Activated CD4-positive, alpha-beta memory T cell treated with anti-CD3 and anti-CD28 coated beads for 36 hours (primary cell): Measurements from ENCODE around the gene MEF2A. TPM values are rescaled to one million over a fixed set of nuclear protein-coding genes. Genes with fewer than 3 reads are reported as not detected.

Source experiments
- CTCF ChIA-PET: fragments of 350-600 bp; sonication (Branson Sonifier 250); formaldehyde crosslinking; loops from one replicate; lab custom pipeline; 2021; ENCODE audit warnings: antibody characterized with exemption, inconsistent platforms; lab: Charles Lee
- POLR2A ChIA-PET: fragments of 350-600 bp; sonication (Branson Sonifier 250); formaldehyde crosslinking; loops from one replicate; lab custom pipeline; 2021; ENCODE audit warnings: antibody characterized with exemption; lab: Charles Lee
- DNase-seq: peaks from one replicate; pipeline ENCODE4 v3.0.0-alpha.2; 2020
- H3K27ac Mint-ChIP-seq: one replicate; pipeline ENCODE4 v1.8.0; 2021; ENCODE audit warnings: mixed read lengths
- H3K27me3 Mint-ChIP-seq: one replicate; pipeline ENCODE4 v1.8.0; 2021; ENCODE audit warnings: mixed read lengths
- H3K36me3 Mint-ChIP-seq: one replicate; pipeline ENCODE4 v1.8.0; 2021; ENCODE audit warnings: mixed read lengths
- H3K4me1 Mint-ChIP-seq: one replicate; pipeline ENCODE4 v1.8.0; 2021; ENCODE audit warnings: low read depth, mixed read lengths
- H3K4me3 Mint-ChIP-seq: one replicate; pipeline ENCODE4 v1.8.0; 2021; ENCODE audit warnings: mild to moderate bottlenecking, mixed read lengths
- H3K9me3 Mint-ChIP-seq: one replicate; pipeline ENCODE4 v1.8.0; 2021; ENCODE audit warnings: mixed read lengths
- intact Hi-C: fragments of 100-400 bp; cut with micrococcal nuclease; formaldehyde crosslinking; loops from one replicate; pipeline ENCODE4 v1.15.1; 2023
- total RNA-seq, 2 experiments: library from RNA; stranded (reverse); gene quantifications; one replicate each; pipeline ENCODE4 v1.2.3, GENCODE V29; 2021

Gene MEF2A
- total RNA-seq, 2 experiments from 2014 or later = 15.9 to 19.5 TPM

DNA sequence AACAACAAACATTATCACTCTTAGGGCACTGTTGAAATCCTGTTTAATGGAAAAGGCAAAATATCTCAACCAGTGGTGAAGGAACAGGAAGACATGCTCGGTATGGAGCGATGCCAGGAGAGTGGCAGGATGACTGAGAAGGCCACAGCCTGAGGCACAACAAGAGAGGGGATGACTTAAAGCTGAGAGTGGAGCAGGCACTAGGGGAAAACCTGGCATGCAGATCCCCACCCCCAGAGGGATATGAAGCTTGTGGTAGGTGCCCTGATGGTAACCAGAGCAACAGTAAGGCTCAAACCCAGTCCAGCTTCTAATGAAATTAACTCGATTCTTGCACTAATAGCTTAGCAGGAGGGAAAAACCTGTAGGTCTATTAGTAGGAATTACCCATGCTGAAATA, 127.0 kb downstream of the MEF2A start:
- no peaks in the 10 kb centered on the region for H3K4me1 Mint-ChIP-seq
- peaks cover 21% of the 10 kb centered on the region for H3K36me3 Mint-ChIP-seq
- CTCF ChIA-PET = interaction anchor here (1.3 to 1.9 kb wide), 2 partner anchors 11 to 420 kb away, joined by 6 to 7 read pairs; no protein-coding TSS in a partner anchor
- intact Hi-C loops = no loop called here
- H3K9me3 Mint-ChIP-seq = no peaks in the 10 kb centered on the region
- H3K27ac Mint-ChIP-seq = no peak overlapping the region
- no peak overlapping the region for H3K4me3 Mint-ChIP-seq
- no peak for DNase-seq
- no peaks in the 10 kb centered on the region for H3K27me3 Mint-ChIP-seq
- POLR2A ChIA-PET = no interaction called here

DNA sequence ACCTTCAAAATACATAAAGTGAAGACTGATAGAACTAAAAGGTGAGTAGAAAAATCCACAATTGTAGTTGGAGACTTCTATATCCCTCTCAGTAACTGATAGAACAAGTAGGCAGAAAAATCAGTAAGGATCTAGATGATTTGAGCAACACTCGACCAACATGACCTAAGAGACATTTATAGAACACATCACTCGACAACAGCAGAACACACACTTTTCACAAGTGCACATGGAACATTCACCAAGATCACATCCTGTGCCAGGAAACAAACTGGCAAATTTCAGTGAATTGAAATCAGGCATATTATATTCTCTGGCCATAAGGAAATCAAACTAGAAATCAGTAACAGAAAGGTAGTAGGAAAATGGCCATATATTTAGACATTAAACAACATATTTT, 130.3 kb downstream of the MEF2A start:
- no peak overlapping the region for H3K4me3 Mint-ChIP-seq
- no peaks in the 10 kb centered on the region for H3K9me3 Mint-ChIP-seq
- H3K4me1 Mint-ChIP-seq = no peaks in the 10 kb centered on the region
- peaks cover 13% of the 10 kb centered on the region for H3K36me3 Mint-ChIP-seq
- DNase-seq = no peak
- ChIA-PET CTCF (interaction anchor here (1.6 kb wide), 1 partner anchor 9 kb away, joined by 8 read pairs; no protein-coding TSS in a partner anchor), POLR2A (no interaction called here)
- intact Hi-C loops = no loop called here
- no peak overlapping the region for H3K27ac Mint-ChIP-seq
- H3K27me3 Mint-ChIP-seq = no peaks in the 10 kb centered on the region

DNA sequence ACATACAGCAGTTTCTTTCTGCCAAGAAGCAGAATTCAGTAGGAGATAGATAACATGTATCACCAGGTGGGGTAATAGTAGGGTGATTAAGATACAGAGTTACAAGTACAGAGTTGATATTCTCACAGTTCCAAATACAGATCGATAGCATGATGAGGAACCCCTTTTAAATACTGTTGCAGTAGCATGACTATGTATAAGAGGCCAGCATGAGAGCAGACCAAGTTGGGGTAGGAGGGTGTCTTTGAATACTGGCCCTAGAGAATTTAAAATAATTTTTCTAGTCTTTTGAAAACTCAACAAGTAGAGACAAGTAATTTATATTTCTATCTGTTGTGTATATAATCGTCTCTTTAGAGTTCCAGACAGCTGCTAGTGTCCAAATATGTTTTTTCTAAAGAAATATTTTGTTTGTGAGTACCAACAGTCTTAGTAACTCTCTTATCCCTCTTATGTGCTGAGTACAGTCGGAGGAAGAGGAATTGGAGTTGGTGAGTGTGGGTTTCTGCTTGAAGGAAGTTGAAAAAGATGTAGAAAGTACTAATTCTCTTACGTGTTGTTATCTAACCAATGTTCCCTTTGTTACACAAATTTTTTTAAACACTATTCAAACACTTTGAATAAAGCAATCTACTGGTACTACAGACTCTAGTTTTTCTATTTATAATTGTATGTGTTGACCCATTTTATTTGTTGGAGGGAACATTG, 137.3 kb downstream of the MEF2A start:
- Mint-ChIP-seq H3K9me3 (no peaks in the 10 kb centered on the region), H3K27me3 (no peaks in the 10 kb centered on the region), H3K4me3 (no peak overlapping the region), H3K36me3 (no peaks in the 10 kb centered on the region), H3K27ac (no peak overlapping the region), H3K4me1 (peaks cover 33% of the 10 kb centered on the region)
- ChIA-PET CTCF (interaction anchor here (0.8 to 3.2 kb wide), 17 partner anchors 9 to 433 kb away, joined by 3 to 118 read pairs (median 10); partner anchors contain the start of genes LYSMD4 and MEF2A), POLR2A (interaction anchor here (0.9 to 1.0 kb wide), 2 partner anchors 136 to 137 kb away, joined by 3 to 4 read pairs; partner anchors contain the start of gene MEF2A)
- intact Hi-C loops = loop anchor here (2.0 to 5.0 kb wide), 3 partner anchors 201 to 361 kb away; no protein-coding TSS in a partner anchor
- no peak for DNase-seq

DNA sequence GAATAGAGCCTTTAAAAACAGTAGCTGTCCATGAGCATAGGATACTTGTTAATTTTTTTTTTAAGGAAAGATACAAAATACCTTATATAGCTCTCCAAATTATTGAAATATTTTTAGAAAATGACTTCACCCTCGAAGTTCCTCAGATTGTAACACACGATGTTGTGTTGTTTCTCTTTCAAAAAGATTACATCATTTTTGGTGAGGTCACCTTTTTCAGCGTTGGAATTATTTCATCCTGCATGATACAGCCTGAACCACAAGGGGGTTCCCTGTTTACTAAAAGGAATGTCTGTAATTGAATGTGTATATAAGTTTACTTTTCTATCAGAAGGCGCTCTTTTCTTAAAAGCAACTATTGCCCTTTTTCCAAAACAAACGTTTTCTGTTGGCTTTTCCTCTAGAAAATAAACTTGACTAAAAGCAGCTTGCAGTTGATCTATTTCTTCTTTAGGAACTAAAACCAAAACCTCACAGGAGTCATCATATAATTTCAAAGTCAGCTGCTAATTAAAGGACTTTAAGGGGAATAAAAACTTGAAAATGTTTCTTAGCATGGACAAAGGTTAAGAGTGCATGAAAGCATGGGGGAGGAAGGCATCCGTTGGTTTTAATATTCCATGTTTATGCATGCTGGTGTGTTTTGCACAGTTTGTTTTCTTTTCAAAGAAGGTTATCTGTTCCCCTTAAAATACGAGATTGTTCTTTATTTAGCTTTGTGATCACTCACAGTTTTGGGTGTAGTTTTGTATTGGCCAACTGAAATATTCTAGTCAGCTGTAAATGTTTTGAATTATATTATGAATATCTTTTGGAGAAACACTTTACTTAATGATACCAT, 138.0 kb downstream of the MEF2A start:
- H3K4me3 Mint-ChIP-seq = no peak overlapping the region
- H3K9me3 Mint-ChIP-seq = no peaks in the 10 kb centered on the region
- ChIA-PET CTCF (interaction anchor here (0.7 to 3.2 kb wide), 66 partner anchors 8 to 627 kb away, joined by 3 to 118 read pairs (median 5); partner anchors contain the start of genes LRRC28, LYSMD4, MEF2A and SYNM), POLR2A (interaction anchor here (0.9 to 1.3 kb wide), 4 partner anchors 137 to 431 kb away, joined by 3 to 4 read pairs (median 4); partner anchors contain the start of gene MEF2A)
- DNase-seq = no peak
- H3K27ac Mint-ChIP-seq = no peak overlapping the region
- H3K36me3 Mint-ChIP-seq = no peaks in the 10 kb centered on the region
- intact Hi-C loops = loop anchor here (1.0 to 5.0 kb wide), 7 partner anchors 51 to 600 kb away; no protein-coding TSS in a partner anchor
- H3K27me3 Mint-ChIP-seq = no peaks in the 10 kb centered on the region
- H3K4me1 Mint-ChIP-seq = peaks cover 39% of the 10 kb centered on the region

GRCh38 chr15:99704444-99704838, 138.7 kb downstream of the MEF2A start:
- peaks cover 40% of the 10 kb centered on the region for H3K4me1 Mint-ChIP-seq
- no peak for DNase-seq
- H3K9me3 Mint-ChIP-seq = no peaks in the 10 kb centered on the region
- no peaks in the 10 kb centered on the region for H3K27me3 Mint-ChIP-seq
- H3K27ac Mint-ChIP-seq = no peak overlapping the region
- ChIA-PET CTCF (interaction anchor here (0.6 to 3.2 kb wide), 74 partner anchors 8 to 628 kb away, joined by 3 to 118 read pairs (median 4); partner anchors contain the start of genes LRRC28, LYSMD4, MEF2A and SYNM), POLR2A (interaction anchor here (0.9 to 1.3 kb wide), 4 partner anchors 137 to 432 kb away, joined by 3 to 4 read pairs (median 4); partner anchors contain the start of gene MEF2A)
- intact Hi-C loops = loop anchor here (1.0 to 5.0 kb wide), 6 partner anchors 51 to 600 kb away; no protein-coding TSS in a partner anchor
- no peaks in the 10 kb centered on the region for H3K36me3 Mint-ChIP-seq
- no peak overlapping the region for H3K4me3 Mint-ChIP-seq

DNA sequence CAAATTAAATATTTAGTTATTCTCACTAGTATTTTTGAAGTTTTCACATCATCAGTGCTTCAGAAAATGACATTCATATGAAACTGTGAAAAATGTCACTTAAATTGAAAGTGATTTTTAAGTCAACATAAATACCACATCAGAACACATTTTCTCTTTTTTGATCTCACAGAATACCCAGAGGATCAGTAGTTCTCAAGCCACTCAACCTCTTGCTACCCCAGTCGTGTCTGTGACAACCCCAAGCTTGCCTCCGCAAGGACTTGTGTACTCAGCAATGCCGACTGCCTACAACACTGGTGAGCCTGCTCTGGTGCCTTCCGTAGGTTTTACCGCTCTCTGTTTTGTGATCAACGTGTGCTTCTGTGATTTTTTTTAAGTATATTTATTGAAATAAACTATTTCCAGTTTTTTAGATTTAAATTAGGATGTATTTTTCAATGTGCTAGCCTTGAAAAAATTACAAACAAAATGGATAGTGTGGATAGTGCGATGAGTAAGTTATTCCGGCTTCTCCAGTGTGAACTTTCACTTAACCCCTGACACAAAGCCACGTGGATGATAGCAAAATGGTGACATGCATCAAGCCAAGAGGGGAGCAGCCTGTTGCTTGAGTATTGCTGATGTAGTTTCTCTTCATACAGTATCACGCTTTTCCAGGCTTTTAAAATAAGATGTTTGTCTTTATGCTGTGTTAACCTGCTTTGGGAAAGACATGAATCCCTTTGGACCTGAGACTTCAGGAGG, 140.9 kb downstream of the MEF2A start:
- Mint-ChIP-seq H3K4me1 (peaks cover 40% of the 10 kb centered on the region), H3K4me3 (peak overlapping the region; percentile 52), H3K9me3 (no peaks in the 10 kb centered on the region), H3K27me3 (no peaks in the 10 kb centered on the region), H3K27ac (peak overlapping the region; percentile 70), H3K36me3 (peaks cover 7% of the 10 kb centered on the region)
- intact Hi-C loops = loop anchor here (1.0 to 2.0 kb wide), 4 partner anchors 13 to 282 kb away; partner anchors contain the start of gene LYSMD4
- ChIA-PET POLR2A (interaction anchor here (1.1 kb wide), 1 partner anchor 890 kb away, joined by 6 read pairs; no protein-coding TSS in a partner anchor), CTCF (interaction anchor here (0.8 to 3.4 kb wide), 3 partner anchors 47 to 434 kb away, joined by 3 to 12 read pairs (median 10); no protein-coding TSS in a partner anchor)
- peak; percentile 68 for DNase-seq

DNA sequence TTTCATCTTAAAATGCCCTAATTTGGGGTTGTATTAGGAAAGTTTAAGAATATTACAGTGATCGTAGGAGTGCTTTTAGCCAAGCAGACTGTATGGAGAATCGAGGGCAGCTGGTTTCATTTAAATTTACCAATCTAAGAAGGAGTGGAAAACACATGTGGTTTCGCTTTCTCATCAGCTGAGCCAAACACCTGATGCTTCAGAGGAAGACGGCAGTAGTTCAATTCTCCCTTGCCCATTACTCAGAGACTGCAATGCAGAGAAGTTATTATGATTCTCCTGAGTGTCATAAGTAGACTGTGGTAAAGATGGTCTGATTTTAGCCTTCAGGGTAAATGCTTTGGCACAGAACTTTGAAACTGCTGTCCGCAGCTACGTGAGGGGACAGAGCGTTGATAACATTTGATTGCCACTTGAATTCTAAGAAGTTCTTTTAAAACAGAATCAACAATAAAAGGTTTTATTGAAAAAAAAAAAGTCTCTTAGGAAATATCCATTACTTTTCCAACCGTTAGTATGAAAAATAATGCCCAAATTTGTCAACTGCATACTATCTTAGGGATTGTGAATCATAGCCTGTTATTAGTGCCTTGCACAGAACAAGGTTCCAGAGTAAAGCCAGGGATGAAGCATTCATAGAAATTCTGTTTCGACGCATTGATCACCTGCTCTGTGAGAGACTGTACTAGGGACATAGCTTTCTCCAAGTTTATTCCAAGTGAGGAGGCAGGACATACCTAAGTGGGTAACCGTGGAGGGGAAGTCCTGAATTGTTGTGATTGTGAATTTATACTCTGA, 141.9 kb downstream of the MEF2A start:
- POLR2A ChIA-PET = interaction anchor here (0.5 to 1.1 kb wide), 2 partner anchors 111 to 889 kb away, joined by 4 to 6 read pairs; no protein-coding TSS in a partner anchor
- Mint-ChIP-seq H3K4me1 (peaks cover 40% of the 10 kb centered on the region), H3K27ac (peak overlapping the region; percentile 70)

GRCh38 chr15:99708563-99708962, 142.8 kb downstream of the MEF2A start:
- no peak overlapping the region for H3K4me3 Mint-ChIP-seq
- H3K4me1 Mint-ChIP-seq = peaks cover 32% of the 10 kb centered on the region
- no peak overlapping the region for H3K27ac Mint-ChIP-seq
- no peak for DNase-seq
- no peaks in the 10 kb centered on the region for H3K9me3 Mint-ChIP-seq
- POLR2A ChIA-PET = interaction anchor here (0.5 kb wide), 1 partner anchor 110 kb away, joined by 4 read pairs; no protein-coding TSS in a partner anchor
- CTCF ChIA-PET = interaction anchor here (2.5 to 3.4 kb wide), 2 partner anchors 48 to 435 kb away, joined by 10 to 12 read pairs; no protein-coding TSS in a partner anchor
- no peaks in the 10 kb centered on the region for H3K27me3 Mint-ChIP-seq
- intact Hi-C loops = no loop called here
- H3K36me3 Mint-ChIP-seq = peaks cover 13% of the 10 kb centered on the region

More for the DNA sequence above, 141.9 kb downstream of the MEF2A start:
- Mint-ChIP-seq H3K4me3 (peak overlapping the region; percentile 52), H3K36me3 (peaks cover 10% of the 10 kb centered on the region), H3K27me3 (no peaks in the 10 kb centered on the region), H3K9me3 (no peaks in the 10 kb centered on the region)
- peak; percentile 59 for DNase-seq
- intact Hi-C loops = loop anchor here (1.0 to 2.0 kb wide), 4 partner anchors 12 to 283 kb away; partner anchors contain the start of gene LYSMD4
- CTCF ChIA-PET = interaction anchor here (0.6 to 3.4 kb wide), 4 partner anchors 46 to 900 kb away, joined by 3 to 12 read pairs (median 6); no protein-coding TSS in a partner anchor

- Mint-ChIP-seq H3K36me3 (peaks cover 13% of the 10 kb centered on the region), H3K4me3 (no peak overlapping the region), H3K9me3 (no peaks in the 10 kb centered on the region), H3K27ac (no peak overlapping the region), H3K4me1 (peaks cover 26% of the 10 kb centered on the region), H3K27me3 (no peaks in the 10 kb centered on the region)
- no peak for DNase-seq
- intact Hi-C loops = no loop called here
- ChIA-PET POLR2A (no interaction called here), CTCF (interaction anchor here (1.2 to 3.4 kb wide), 2 partner anchors 47 to 437 kb away, joined by 3 to 12 read pairs; no protein-coding TSS in a partner anchor)
Observed at GRCh38 chr15:99709243-99709986, 143.6 kb downstream of the MEF2A start.
